Hematopoietic multipotent progenitor cell treated with erythropoietin and hydrocortisone succinate and interleukin-3 and kit ligand, for 15 days (in vitro differentiated cells): ENCODE measurements around the gene CDS2.

Experiments
- DNase-seq: peaks from one replicate; pipeline ENCODE4 v3.0.0-alpha.2; 2015; ENCODE audit warnings: low spot score

CDS2 gene

GRCh38 chr20:5153612-5154542, 27.1 kb downstream of the CDS2 start:
- no peak for DNase-seq

- no peak for DNase-seq
Observed at GRCh38 chr20:5154543-5154925, 27.7 kb downstream of the CDS2 start.

- no peak for DNase-seq
Observed at GRCh38 chr20:5155404-5155803, 28.6 kb downstream of the CDS2 start.

GRCh38 chr20:5156675-5157448, 30.1 kb downstream of the CDS2 start:
- DNase-seq = no peak

- DNase-seq = no peak
Observed at GRCh38 chr20:5159928-5160327, 33.1 kb downstream of the CDS2 start.

- peak; percentile 33 for DNase-seq
Observed at GRCh38 chr20:5160882-5161281, 34.1 kb downstream of the CDS2 start.

GRCh38 chr20:5161536-5162164, 34.8 kb downstream of the CDS2 start:
- no peak for DNase-seq

- DNase-seq = no peak
Observed at GRCh38 chr20:5164645-5165625, 38.1 kb downstream of the CDS2 start.

GRCh38 chr20:5168651-5169396, 42.0 kb downstream of the CDS2 start:
- no peak for DNase-seq

GRCh38 chr20:5170341-5170740, 43.5 kb downstream of the CDS2 start:
- DNase-seq = no peak

- no peak for DNase-seq
Observed at GRCh38 chr20:5171064-5171789, 44.4 kb downstream of the CDS2 start.

GRCh38 chr20:5171790-5172164, 45.0 kb downstream of the CDS2 start:
- peak; percentile 61 for DNase-seq

GRCh38 chr20:5172167-5172601, 45.4 kb downstream of the CDS2 start:
- no peak for DNase-seq

GRCh38 chr20:5172903-5173463, 46.2 kb downstream of the CDS2 start:
- DNase-seq = no peak

GRCh38 chr20:5173751-5174150, 46.9 kb downstream of the CDS2 start:
- no peak for DNase-seq

GRCh38 chr20:5177071-5177470, 50.3 kb downstream of the CDS2 start:
- DNase-seq = no peak

GRCh38 chr20:5178046-5178445, 51.2 kb downstream of the CDS2 start:
- DNase-seq = no peak

- DNase-seq = no peak
Observed at GRCh38 chr20:5180421-5180820, 53.6 kb downstream of the CDS2 start.

GRCh38 chr20:5180933-5181332, 54.1 kb downstream of the CDS2 start:
- DNase-seq = no peak

- DNase-seq = no peak
Observed at GRCh38 chr20:5181492-5181891, 54.7 kb downstream of the CDS2 start.
